ENCODE results near the gene FHOD3. TPM values are rescaled to one million over a fixed set of nuclear protein-coding genes. Genes with fewer than 3 reads are reported as not detected.

Gene FHOD3
- total and polyA plus RNA-seq, 2 of the 4 experiments (the other 2 are of a cell fraction), result 14.6 to 16.0 TPM

DNA sequence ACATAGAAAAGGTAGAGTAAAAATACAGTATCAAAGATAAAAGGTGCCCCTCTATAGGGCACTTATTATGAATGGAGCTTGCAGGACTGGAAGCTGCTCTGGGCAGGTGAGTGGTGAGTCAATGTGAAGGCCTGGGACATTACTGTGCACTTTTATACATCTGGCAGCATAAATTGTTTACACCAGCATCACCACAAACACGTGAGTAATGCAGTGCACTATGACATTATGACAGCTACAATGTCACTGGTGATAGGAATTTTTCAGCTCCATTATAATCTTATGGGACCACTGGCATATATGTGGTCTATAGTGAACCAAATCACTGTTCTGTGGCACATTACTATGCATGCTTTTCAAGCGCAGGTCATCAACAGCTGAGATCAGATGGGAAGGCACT is 483.2 kb downstream of the FHOD3 start:
- H3K27ac ChIP-seq (ENCODE audit: insufficient read depth, low read length), result no peak overlapping the region
- H3K9me3 ChIP-seq (ENCODE audit: control insufficient read depth, insufficient read depth, low read length), result no peaks in the 10 kb centered on the region
- H2AK9ac ChIP-seq (replicated peaks; ENCODE audit: low read depth, low read length, poor library complexity), result peak overlapping the region; percentile 60
- no peak overlapping the region for H3K18ac ChIP-seq (ENCODE audit: low read depth, low read length)
- no peak overlapping the region for H3K4me3 ChIP-seq (ENCODE audit: insufficient read depth, low read depth, low read length)
- H4K91ac ChIP-seq (ENCODE audit: insufficient read depth, low read depth, low read length), result no peak overlapping the region
- no peaks in the 10 kb centered on the region; the same call in 1 of the 2 replicates for H3K36me3 ChIP-seq (ENCODE audit: control insufficient read depth, insufficient read depth, low read length)
- BruUV-seq (replicated peaks), result no TSS peak
- WGBS, 2 experiments (ENCODE audit: extremely low coverage in 2 of 2, insufficient read length in 1 of 2), result no CpG with 5 or more reads among the region's 2 CpGs
- no peak overlapping the region for H3K56ac ChIP-seq (ENCODE audit: extremely low read depth, insufficient read depth, low read length)
- H3K9ac ChIP-seq (ENCODE audit: low read depth, low read length), result no peak overlapping the region
- H4K20me1 ChIP-seq (ENCODE audit: insufficient read depth, low read length), result peaks cover 3% of the 10 kb centered on the region; the same call in 1 of the 2 replicates
- H3K4ac ChIP-seq (ENCODE audit: low read depth, low read length), result peak overlapping the region; percentile 16; the same call in 1 of the 2 replicates
- no peak overlapping the region for H2BK15ac ChIP-seq (ENCODE audit: low read depth, low read length)
- peak; percentile 73 for ATAC-seq (ENCODE audit: low read depth)
- H3K23ac ChIP-seq (ENCODE audit: low read depth, low read length), result 0 out of 2 replicates have a peak overlapping the region, but pooled peaks have one; percentile 45
- in situ Hi-C loops (cut with MboI; ENCODE audit: low sequenced_read_pairs), result no loop called here
- H3K27me3 ChIP-seq (ENCODE audit: control insufficient read depth, insufficient read depth, low read length), result no peaks in the 10 kb centered on the region
- ChIA-PET POLR2A (ENCODE audit: unreplicated experiment) (no interaction called here), CTCF (no interaction called here)
- intact Hi-C loops (cut with micrococcal nuclease), result no loop called here
- DNase-seq, result peak; percentile 73
- H4K5ac ChIP-seq (ENCODE audit: low read depth, low read length), result no peak overlapping the region
- no peak overlapping the region; the same call in 1 of the 2 replicates for H2BK120ac ChIP-seq (ENCODE audit: low read depth, low read length)
- dilution Hi-C loops (cut with HindIII; ENCODE audit: low sequenced_read_pairs, unreplicated experiment), result no loop called here
- peak overlapping the region; percentile 40; the same call in 1 of the 2 replicates for H2BK20ac ChIP-seq (ENCODE audit: low read depth, low read length)
- H2BK5ac ChIP-seq (ENCODE audit: low read depth, low read length, poor library complexity, severe bottlenecking), result peak overlapping the region; percentile 20
- H3K79me1 ChIP-seq (ENCODE audit: low read depth in 1 of 2, low read length in 2 of 2), result no peaks in the 10 kb centered on the region
- H3K4me2 ChIP-seq (ENCODE audit: low read depth, low read length), result no peak overlapping the region
- H4K8ac ChIP-seq (ENCODE audit: low read depth in 2 of 2, low read length in 2 of 2), result no peak overlapping the region
- H2AFZ ChIP-seq (replicated peaks; ENCODE audit: low read length, poor library complexity), result no peak overlapping the region
- peak overlapping the region; percentile 79; the same call in 1 of the 2 replicates for H3K14ac ChIP-seq (replicated peaks; ENCODE audit: low read depth, low read length)
- H2AK5ac ChIP-seq (ENCODE audit: low read depth, low read length), result 0 out of 2 replicates have a peak overlapping the region, but pooled peaks have one; percentile 37
- peaks cover 7% of the 10 kb centered on the region; the same call in 1 of the 2 replicates for H3K4me1 ChIP-seq (ENCODE audit: control insufficient read depth, insufficient read depth, low read length)
- TF ChIP-seq MAFK (IDR thresholded peaks at IDR 0.05; ENCODE audit: low read depth, low read length) (no peak), BHLHE40 (IDR thresholded peaks at IDR 0.05; ENCODE audit: low read depth, low read length) (peak; percentile 86)
- peaks cover 10% of the 10 kb centered on the region for H3K9me1 ChIP-seq (ENCODE audit: insufficient read depth, low read length)

All from IMR-90 (cell line).